Fibroblast of villous mesenchyme (primary cell): Measurements from ENCODE around the gene ANO6. TPM values are rescaled to one million over a fixed set of nuclear protein-coding genes. Genes with fewer than 3 reads are reported as not detected.
"Not testable (repeated sequence)": the region's sequence is repeated elsewhere in the genome, so short reads cannot be mapped to it uniquely, and the experiment has no call there.

Experiments
- DNase-seq: peaks from one replicate; pipeline ENCODE4 v3.0.0-alpha.2; 2010; ENCODE audit warnings: low read depth
- H3K4me3 ChIP-seq: 2 replicates; pipeline ENCODE4 v1.5.1; 2011; ENCODE audit warnings: low read depth, mild to moderate bottlenecking, low read length
- total RNA-seq: library from RNA; depleted of rRNA; stranded (reverse); fragments of >200 nt; gene quantifications from 2 replicates; pipeline ENCODE4 v1.2.3, GENCODE V29; 2012
- TF ChIP-seq, protein P1 (sequence below): IDR thresholded peaks from 2 replicates; pipeline ENCODE4 v1.5.1; 2012; ENCODE audit warnings: low read depth, mild to moderate bottlenecking, low read length; ENCODE audit not compliant: insufficient read depth

ANO6 gene, protein sequence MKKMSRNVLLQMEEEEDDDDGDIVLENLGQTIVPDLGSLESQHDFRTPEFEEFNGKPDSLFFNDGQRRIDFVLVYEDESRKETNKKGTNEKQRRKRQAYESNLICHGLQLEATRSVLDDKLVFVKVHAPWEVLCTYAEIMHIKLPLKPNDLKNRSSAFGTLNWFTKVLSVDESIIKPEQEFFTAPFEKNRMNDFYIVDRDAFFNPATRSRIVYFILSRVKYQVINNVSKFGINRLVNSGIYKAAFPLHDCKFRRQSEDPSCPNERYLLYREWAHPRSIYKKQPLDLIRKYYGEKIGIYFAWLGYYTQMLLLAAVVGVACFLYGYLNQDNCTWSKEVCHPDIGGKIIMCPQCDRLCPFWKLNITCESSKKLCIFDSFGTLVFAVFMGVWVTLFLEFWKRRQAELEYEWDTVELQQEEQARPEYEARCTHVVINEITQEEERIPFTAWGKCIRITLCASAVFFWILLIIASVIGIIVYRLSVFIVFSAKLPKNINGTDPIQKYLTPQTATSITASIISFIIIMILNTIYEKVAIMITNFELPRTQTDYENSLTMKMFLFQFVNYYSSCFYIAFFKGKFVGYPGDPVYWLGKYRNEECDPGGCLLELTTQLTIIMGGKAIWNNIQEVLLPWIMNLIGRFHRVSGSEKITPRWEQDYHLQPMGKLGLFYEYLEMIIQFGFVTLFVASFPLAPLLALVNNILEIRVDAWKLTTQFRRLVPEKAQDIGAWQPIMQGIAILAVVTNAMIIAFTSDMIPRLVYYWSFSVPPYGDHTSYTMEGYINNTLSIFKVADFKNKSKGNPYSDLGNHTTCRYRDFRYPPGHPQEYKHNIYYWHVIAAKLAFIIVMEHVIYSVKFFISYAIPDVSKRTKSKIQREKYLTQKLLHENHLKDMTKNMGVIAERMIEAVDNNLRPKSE
- total RNA-seq, result 75.1 and 91.5 TPM in 2 replicates

DNA sequence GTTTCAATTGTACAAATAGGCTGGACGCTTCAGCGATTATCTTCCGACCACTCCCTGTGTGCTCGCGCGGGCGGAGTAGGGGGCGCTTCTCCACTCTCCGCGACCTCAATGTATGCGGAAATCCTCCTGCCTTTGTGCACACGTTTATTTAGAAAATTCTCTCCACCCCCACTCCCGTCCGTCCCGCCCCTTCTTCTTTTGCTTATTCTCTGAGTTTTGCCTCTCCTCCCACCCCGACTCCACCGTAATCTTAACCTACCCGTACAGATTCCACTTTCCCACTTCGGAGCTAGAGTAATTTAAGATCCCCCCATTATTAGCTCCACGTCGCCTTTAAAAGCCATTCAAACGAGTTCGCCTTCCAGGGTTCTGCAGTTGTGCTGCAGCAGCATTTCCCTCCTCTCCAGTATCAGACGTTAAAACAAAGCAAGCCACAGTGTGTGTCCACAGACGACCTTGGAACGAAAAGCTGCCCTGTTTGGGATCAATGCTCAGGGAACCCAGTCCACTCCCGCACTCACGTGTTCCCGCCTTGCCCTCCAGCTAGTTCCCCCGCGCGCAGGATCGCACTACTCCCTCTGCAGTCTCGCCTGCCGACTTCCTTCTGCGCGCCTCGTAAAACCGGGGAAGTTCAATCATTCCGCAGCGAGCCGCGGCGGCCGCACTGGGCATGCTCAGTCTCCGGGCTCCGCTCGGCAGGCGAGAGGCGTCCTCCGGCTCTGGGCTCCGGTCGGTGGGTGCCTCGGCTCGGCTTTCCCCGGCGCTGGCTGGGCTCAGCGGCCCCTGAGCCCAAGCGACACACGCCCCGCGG lies at the start of gene ANO6:
Gene ANO6 (plus strand): TSS at position 677 of the 811 bp plus-strand sequence. CDS start 227 bp downstream, outside the sequence.
- DNase-seq, result peak; percentile 90
- peak within 1 kb of the TSS; percentile 92 for H3K4me3 ChIP-seq
- TF ChIP-seq, protein P1, sequence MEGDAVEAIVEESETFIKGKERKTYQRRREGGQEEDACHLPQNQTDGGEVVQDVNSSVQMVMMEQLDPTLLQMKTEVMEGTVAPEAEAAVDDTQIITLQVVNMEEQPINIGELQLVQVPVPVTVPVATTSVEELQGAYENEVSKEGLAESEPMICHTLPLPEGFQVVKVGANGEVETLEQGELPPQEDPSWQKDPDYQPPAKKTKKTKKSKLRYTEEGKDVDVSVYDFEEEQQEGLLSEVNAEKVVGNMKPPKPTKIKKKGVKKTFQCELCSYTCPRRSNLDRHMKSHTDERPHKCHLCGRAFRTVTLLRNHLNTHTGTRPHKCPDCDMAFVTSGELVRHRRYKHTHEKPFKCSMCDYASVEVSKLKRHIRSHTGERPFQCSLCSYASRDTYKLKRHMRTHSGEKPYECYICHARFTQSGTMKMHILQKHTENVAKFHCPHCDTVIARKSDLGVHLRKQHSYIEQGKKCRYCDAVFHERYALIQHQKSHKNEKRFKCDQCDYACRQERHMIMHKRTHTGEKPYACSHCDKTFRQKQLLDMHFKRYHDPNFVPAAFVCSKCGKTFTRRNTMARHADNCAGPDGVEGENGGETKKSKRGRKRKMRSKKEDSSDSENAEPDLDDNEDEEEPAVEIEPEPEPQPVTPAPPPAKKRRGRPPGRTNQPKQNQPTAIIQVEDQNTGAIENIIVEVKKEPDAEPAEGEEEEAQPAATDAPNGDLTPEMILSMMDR, result peak; percentile 36

DNA sequence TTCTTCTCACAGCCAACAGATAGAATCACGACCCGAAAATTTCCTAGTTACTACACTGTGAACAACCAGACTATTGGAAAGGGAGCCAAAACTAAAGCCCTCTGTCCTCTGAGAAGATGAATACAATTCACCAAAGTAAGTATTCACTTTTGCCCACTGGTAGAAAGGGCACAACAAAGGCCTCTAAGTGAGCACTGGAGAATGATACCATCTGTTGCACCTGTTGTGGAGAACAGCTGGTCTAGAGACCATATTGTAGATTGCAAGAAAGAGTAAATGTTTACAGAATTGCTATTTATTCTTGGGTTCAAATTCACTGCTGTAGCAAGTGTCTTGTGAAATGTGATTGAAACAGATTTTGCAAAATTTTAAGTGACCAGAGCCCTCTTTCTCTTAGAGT lies 46.9 kb upstream of the ANO6 start:
- H3K4me3 ChIP-seq, result no peak overlapping the region
- no peak for DNase-seq
- TF ChIP-seq, protein P1, result no peak

DNA sequence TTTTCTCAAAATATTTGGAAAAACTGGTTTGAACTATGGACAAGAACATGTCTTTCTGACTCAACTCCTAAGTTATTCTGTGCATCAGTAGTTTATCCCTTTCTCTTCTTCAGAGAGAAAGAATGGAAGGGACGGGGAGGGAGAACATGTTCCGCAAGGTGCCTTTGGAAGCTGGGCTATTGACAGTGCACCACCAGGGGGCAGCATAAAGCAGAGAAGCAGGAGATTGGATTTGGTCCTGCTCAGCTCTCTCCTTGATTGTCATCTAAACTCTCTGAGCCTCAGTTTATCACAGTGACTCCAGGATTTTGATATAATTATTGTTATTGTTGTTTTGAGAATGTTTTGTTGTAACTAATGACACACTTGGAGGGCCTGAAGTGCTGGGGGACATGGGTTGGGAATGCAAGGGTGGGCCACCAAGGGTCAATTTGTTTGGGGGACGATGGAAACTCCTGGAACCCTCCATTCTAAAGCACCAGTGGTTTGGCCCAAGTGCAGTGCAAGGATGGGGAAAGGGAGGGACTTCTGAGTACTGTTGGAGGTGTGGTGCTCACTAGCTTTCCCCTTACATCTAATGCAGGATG lies 45.3 kb upstream of the ANO6 start:
- DNase-seq, result peak; percentile 80
- H3K4me3 ChIP-seq, result no peak overlapping the region
- TF ChIP-seq, protein P1, result peak; percentile 92

DNA sequence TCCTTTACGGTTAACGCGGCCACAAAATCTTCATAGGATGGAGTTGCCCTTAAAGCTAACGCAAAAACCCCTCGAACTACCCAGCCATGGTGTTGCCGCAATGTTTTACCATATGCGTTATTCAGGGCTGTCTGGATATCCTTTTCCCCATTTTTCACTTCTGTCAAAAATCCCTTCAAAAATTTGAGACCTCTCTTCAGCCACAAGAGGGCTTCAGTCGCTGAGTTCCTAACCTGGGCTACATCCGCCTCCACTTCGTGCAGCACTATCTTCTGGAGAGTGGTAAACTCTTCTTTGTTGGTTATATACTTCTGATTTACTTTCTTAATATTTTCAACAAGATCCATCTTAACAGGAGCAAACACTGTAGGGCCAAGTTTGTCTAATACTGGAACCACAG lies 42.6 kb upstream of the ANO6 start:
- peak; percentile 4 for DNase-seq
- TF ChIP-seq, protein P1, result peak; percentile 41
- not testable (repeated sequence) for H3K4me3 ChIP-seq

DNA sequence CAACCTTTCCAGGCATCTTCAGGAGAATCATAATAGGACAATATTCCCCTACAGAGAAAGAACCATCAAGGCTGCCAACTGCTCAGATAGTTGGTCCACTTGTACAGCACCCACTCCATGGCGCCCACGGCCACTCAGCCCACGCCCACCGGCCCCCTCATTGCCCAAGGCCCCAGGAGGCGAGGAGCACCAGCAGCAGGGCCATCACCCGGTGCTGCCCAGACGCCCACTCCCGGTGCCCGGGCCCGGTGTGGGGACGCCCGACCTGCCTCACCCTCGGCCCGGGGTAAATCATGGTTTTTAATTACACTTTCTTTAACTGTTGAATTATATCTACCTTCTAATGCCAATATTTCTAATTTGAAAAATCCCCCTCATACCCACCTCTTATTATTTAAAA lies 41.3 kb upstream of the ANO6 start:
- TF ChIP-seq, protein P1, result no peak
- DNase-seq, result no peak
- H3K4me3 ChIP-seq, result no peak overlapping the region

DNA sequence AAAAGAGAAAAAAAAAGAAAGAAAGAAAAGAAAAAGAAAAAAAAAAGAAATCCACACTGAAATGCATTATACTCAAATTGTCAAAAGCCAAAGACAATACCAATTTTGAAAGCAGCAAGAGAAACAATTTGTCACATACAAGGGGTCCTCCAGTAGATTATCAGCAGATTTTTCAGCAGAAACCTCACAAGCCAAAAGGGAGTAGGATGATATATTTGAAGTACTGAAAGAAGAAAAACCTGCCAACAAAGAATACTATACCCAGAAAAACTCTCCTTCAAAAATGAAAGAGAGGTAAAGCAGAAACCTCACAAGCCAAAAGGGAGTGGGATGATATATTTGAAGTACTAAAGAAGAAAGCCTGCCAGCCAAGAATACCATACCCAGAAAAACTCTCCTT lies 37.1 kb upstream of the ANO6 start:
- TF ChIP-seq, protein P1, result no peak
- DNase-seq, result no peak
- no peak overlapping the region for H3K4me3 ChIP-seq
